ENCODE measurements around the gene ATG10. TPM values are rescaled to one million over a fixed set of nuclear protein-coding genes. Genes with fewer than 3 reads are reported as not detected.

ATG10 gene
- total RNA-seq, 4 donors from 2014 or later, result 8.4 to 10.6 TPM; not detected in 2

DNA sequence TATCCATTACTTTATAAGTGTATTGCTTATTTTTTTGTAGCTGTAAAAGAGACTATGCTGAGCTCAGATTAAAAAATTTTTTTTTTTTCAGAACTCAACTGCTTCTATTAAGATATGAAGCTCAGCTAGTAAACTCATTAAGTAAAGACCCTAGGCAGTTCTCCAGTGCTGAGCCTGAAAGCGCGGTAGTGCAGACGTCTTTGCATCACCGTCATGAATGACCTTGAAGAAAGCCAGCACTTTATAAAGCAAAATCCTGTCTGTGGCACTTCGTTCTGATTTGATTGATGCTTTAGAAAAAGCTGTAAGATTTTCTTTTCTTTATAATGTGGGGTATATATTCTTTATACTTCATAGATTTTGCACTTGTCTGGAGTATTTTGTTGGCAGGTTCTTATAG is 105.7 kb downstream of the ATG10 start:
- no peaks in the 10 kb centered on the region for H3K27me3 ChIP-seq
- TF ChIP-seq, protein P1, sequence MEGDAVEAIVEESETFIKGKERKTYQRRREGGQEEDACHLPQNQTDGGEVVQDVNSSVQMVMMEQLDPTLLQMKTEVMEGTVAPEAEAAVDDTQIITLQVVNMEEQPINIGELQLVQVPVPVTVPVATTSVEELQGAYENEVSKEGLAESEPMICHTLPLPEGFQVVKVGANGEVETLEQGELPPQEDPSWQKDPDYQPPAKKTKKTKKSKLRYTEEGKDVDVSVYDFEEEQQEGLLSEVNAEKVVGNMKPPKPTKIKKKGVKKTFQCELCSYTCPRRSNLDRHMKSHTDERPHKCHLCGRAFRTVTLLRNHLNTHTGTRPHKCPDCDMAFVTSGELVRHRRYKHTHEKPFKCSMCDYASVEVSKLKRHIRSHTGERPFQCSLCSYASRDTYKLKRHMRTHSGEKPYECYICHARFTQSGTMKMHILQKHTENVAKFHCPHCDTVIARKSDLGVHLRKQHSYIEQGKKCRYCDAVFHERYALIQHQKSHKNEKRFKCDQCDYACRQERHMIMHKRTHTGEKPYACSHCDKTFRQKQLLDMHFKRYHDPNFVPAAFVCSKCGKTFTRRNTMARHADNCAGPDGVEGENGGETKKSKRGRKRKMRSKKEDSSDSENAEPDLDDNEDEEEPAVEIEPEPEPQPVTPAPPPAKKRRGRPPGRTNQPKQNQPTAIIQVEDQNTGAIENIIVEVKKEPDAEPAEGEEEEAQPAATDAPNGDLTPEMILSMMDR (IDR thresholded peaks at IDR 0.05), result no peak
- TF ChIP-seq EP300 (IDR thresholded peaks at IDR 0.05; ENCODE audit: low read depth) (no peak), POLR2AphosphoS5 (IDR thresholded peaks at IDR 0.05) (no peak), POLR2A (IDR thresholded peaks at IDR 0.05) (no peak)
- H3K9me3 ChIP-seq, result no peaks in the 10 kb centered on the region
- no peak overlapping the region for H3K27ac ChIP-seq
- no peak overlapping the region for H3K4me3 ChIP-seq
- intact Hi-C loops (cut with DNase I; ENCODE audit: low total_unique reads) (no loop called here), in situ Hi-C loops (cut with MboI; ENCODE audit: low pct_ligation_motif_present in 1 of 4, low pct_unique_long_range_greater_than_20kb in 1 of 4, low sequenced_read_pairs in 3 of 4) (no loop called here)
- 90 to 95% methylated on average over 5 of the region's 5 CpGs for WGBS, 2 donors (ENCODE audit: low coverage in 1 of 2)
- no peak for DNase-seq
- H3K4me1 ChIP-seq, result no peaks in the 10 kb centered on the region
- no peaks in the 10 kb centered on the region for H3K36me3 ChIP-seq

- Histone ChIP-seq H3K27me3 (no peaks in the 10 kb centered on the region), H3K4me1 (no peaks in the 10 kb centered on the region), H3K27ac (no peak overlapping the region), H3K36me3 (no peaks in the 10 kb centered on the region), H3K9me3 (peaks cover 5 to 14% of the 10 kb centered on the region in 2 donors), H3K4me3 (no peak overlapping the region)
- no peak for DNase-seq
- 65 to 83% methylated on average over 1 of the region's 1 CpG for WGBS, 2 donors (ENCODE audit: low coverage in 1 of 2)
- intact Hi-C loops (cut with DNase I; ENCODE audit: low total_unique reads) (no loop called here), in situ Hi-C loops (cut with MboI; ENCODE audit: low pct_ligation_motif_present in 1 of 4, low pct_unique_long_range_greater_than_20kb in 1 of 4, low sequenced_read_pairs in 3 of 4) (no loop called here)
- TF ChIP-seq, protein P1 (IDR thresholded peaks at IDR 0.05), result no peak
- TF ChIP-seq POLR2AphosphoS5 (IDR thresholded peaks at IDR 0.05), result no peak
- no peak for TF ChIP-seq POLR2A (IDR thresholded peaks at IDR 0.05)
- TF ChIP-seq EP300 (IDR thresholded peaks at IDR 0.05; ENCODE audit: low read depth), result no peak
Observed at GRCh38 chr5:82091617-82092016, 119.8 kb downstream of the ATG10 start.

- 85 to 92% methylated on average over 2 of the region's 2 CpGs for WGBS, 2 donors (ENCODE audit: low coverage in 1 of 2)
- in situ Hi-C loops (cut with MboI; ENCODE audit: low pct_ligation_motif_present in 1 of 4, low pct_unique_long_range_greater_than_20kb in 1 of 4, low sequenced_read_pairs in 3 of 4), result no loop called here
Observed at GRCh38 chr5:82095536-82095935, 123.7 kb downstream of the ATG10 start.

DNA sequence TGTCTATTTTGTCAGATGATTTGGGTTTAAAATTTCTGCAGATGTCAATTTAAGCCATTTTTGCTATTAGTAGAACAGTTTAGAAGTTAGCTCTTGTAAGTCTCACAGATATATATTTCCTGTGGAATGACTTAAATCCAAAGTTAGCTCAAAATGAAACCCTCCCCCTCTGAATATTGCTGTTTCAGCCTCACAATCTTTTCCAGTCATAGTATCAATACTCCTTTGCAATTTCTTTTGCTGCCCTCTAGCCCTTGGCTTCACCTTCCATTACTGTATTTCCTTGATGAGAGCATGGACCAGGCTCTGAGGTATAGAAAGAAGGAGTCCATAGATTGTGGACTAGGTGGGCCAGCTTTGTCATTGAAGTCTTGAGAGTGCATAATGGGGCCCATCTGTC is 124.4 kb downstream of the ATG10 start:
- intact Hi-C loops (cut with DNase I; ENCODE audit: low total_unique reads), result no loop called here
- no peak for DNase-seq
- no peak overlapping the region for H3K4me3 ChIP-seq
- no peaks in the 10 kb centered on the region for H3K4me1 ChIP-seq
- TF ChIP-seq POLR2A (IDR thresholded peaks at IDR 0.05) (no peak), EP300 (IDR thresholded peaks at IDR 0.05; ENCODE audit: low read depth) (no peak), POLR2AphosphoS5 (IDR thresholded peaks at IDR 0.05) (no peak)
- TF ChIP-seq, protein P1 (IDR thresholded peaks at IDR 0.05), result no peak
- in situ Hi-C loops (cut with MboI; ENCODE audit: low pct_ligation_motif_present in 1 of 4, low pct_unique_long_range_greater_than_20kb in 1 of 4, low sequenced_read_pairs in 3 of 4), result no loop called here
- no peaks in the 10 kb centered on the region for H3K36me3 ChIP-seq
- no peaks in the 10 kb centered on the region for H3K27me3 ChIP-seq
- H3K27ac ChIP-seq, result no peak overlapping the region
- peaks cover 5 to 14% of the 10 kb centered on the region in 2 donors for H3K9me3 ChIP-seq

More at GRCh38 chr5:82095536-82095935, 123.7 kb downstream of the ATG10 start:
- Histone ChIP-seq H3K4me1 (no peaks in the 10 kb centered on the region), H3K27me3 (no peaks in the 10 kb centered on the region), H3K27ac (no peak overlapping the region), H3K4me3 (no peak overlapping the region), H3K9me3 (peaks cover 5 to 14% of the 10 kb centered on the region in 2 donors), H3K36me3 (no peaks in the 10 kb centered on the region)
- no peak for DNase-seq
- TF ChIP-seq POLR2A (IDR thresholded peaks at IDR 0.05) (no peak), EP300 (IDR thresholded peaks at IDR 0.05; ENCODE audit: low read depth) (no peak), POLR2AphosphoS5 (IDR thresholded peaks at IDR 0.05) (no peak)
- TF ChIP-seq, protein P1 (IDR thresholded peaks at IDR 0.05), result no peak
- intact Hi-C loops (cut with DNase I; ENCODE audit: low total_unique reads), result no loop called here

Data from transverse colon (tissue), 4 donors.